Left ventricle myocardium inferior (tissue), 1 donor: ENCODE results near the gene CCL28. TPM values are rescaled to one million over a fixed set of nuclear protein-coding genes. Genes with fewer than 3 reads are reported as not detected.

Source experiments
- DNase-seq: peaks from one replicate; pipeline ENCODE4 v3.0.0-alpha.2; 2020
- H3K27ac ChIP-seq: fragments of 200-600 bp; replicated peaks from 2 replicates; pipeline ENCODE4 v1.8.0; 2021
- H3K27me3 ChIP-seq: fragments of 200-600 bp; 2 replicates; pipeline ENCODE4 v1.8.0; 2021; ENCODE audit warnings: low read depth
- H3K36me3 ChIP-seq: fragments of 200-600 bp; 2 replicates; pipeline ENCODE4 v1.8.0; 2021
- H3K4me1 ChIP-seq: fragments of 200-600 bp; 2 replicates; pipeline ENCODE4 v1.8.0; 2021
- H3K4me3 ChIP-seq: fragments of 200-600 bp; 2 replicates; pipeline ENCODE4 v1.8.0; 2021; ENCODE audit warnings: mild to moderate bottlenecking, moderate library complexity
- H3K9me3 ChIP-seq: fragments of 200-600 bp; replicated peaks from 2 replicates; pipeline ENCODE4 v1.8.0; 2021
- intact Hi-C: fragments of 100-400 bp; cut with micrococcal nuclease; formaldehyde crosslinking; loops from one replicate; pipeline ENCODE4 v1.11.0; 2022
- total RNA-seq: library from RNA; stranded (reverse); fragmentation: NEBNext Ultra II Directional; extraction: Animal tissue kit (Norgen Biotek cat#: 25700); gene quantifications from one replicate; pipeline ENCODE4 v1.2.1, GENCODE V29; 2021
- TF ChIP-seq, protein P1 (sequence below): fragments of 200-600 bp; IDR thresholded peaks from 2 replicates; pipeline ENCODE4 v1.8.0; 2021; ENCODE audit warnings: antibody characterized with exemption, mild to moderate bottlenecking, borderline replicate concordance
- donor health status: DM: no; HTN: yes; CAD: no; lungs with severe emphysema.

Gene CCL28
- total RNA-seq, 1 donor from 2014 or later = 0.60 TPM

DNA sequence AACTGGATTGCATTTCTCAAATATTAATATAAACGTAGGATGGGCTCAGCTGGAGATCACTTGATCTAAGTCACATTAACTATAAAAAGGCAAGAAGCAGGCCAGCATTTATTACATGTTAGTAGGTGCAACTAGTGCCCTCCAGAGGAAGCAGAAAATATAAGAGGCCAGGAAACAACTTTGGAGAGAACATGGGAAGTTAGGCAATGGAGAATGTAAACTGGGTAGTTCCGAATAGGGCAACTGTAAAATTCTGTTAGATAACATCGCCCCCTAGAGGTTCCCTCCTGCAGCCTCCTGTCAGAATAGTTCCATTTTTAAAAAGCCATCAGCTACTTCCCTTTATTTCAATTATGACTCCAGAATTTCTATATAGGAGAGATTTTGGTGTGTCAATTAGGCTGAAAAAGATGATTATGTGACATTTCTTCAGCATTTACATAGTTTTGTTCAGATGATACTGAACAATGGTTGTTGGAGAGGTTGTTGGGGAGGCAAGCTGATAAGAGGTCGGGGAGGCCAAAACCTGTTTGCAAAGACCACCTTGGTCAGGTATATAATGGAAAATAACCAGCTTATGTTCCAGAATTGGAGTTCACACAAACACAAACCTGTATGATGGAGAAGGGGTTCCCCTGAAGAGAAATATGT is 22.4 kb downstream of the CCL28 start:
- peak; percentile 18 for DNase-seq
- intact Hi-C loops = no loop called here
- TF ChIP-seq, protein P1, sequence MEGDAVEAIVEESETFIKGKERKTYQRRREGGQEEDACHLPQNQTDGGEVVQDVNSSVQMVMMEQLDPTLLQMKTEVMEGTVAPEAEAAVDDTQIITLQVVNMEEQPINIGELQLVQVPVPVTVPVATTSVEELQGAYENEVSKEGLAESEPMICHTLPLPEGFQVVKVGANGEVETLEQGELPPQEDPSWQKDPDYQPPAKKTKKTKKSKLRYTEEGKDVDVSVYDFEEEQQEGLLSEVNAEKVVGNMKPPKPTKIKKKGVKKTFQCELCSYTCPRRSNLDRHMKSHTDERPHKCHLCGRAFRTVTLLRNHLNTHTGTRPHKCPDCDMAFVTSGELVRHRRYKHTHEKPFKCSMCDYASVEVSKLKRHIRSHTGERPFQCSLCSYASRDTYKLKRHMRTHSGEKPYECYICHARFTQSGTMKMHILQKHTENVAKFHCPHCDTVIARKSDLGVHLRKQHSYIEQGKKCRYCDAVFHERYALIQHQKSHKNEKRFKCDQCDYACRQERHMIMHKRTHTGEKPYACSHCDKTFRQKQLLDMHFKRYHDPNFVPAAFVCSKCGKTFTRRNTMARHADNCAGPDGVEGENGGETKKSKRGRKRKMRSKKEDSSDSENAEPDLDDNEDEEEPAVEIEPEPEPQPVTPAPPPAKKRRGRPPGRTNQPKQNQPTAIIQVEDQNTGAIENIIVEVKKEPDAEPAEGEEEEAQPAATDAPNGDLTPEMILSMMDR = peak; percentile 88
- Histone ChIP-seq H3K27me3 (no peaks in the 10 kb centered on the region), H3K4me1 (no peaks in the 10 kb centered on the region), H3K4me3 (no peak overlapping the region), H3K27ac (no peak overlapping the region), H3K36me3 (no peaks in the 10 kb centered on the region), H3K9me3 (no peaks in the 10 kb centered on the region)

DNA sequence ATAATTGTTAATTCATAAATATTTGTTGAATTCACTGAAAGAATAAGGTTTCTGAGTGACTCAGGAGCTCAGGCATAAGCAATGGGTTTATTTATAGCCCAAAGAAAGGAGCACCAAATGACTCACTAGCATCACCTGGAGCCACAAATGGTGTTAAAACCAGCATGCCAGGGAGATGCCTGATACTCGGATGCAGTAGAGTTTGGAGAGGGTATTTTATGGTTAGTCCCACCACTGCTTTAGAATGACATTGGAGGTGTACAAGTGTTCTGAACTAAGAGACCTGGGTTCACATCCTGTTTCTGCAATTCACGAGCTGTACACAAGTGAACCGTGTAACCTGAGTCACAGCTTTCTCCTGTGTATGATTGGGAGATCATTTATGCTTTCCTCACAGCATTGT is 25.2 kb downstream of the CCL28 start:
- no peak for DNase-seq
- TF ChIP-seq, protein P1 = no peak
- Histone ChIP-seq H3K27ac (no peak overlapping the region), H3K4me3 (no peak overlapping the region), H3K9me3 (no peaks in the 10 kb centered on the region), H3K4me1 (no peaks in the 10 kb centered on the region), H3K36me3 (no peaks in the 10 kb centered on the region), H3K27me3 (peaks cover 18% of the 10 kb centered on the region)
- intact Hi-C loops = no loop called here

DNA sequence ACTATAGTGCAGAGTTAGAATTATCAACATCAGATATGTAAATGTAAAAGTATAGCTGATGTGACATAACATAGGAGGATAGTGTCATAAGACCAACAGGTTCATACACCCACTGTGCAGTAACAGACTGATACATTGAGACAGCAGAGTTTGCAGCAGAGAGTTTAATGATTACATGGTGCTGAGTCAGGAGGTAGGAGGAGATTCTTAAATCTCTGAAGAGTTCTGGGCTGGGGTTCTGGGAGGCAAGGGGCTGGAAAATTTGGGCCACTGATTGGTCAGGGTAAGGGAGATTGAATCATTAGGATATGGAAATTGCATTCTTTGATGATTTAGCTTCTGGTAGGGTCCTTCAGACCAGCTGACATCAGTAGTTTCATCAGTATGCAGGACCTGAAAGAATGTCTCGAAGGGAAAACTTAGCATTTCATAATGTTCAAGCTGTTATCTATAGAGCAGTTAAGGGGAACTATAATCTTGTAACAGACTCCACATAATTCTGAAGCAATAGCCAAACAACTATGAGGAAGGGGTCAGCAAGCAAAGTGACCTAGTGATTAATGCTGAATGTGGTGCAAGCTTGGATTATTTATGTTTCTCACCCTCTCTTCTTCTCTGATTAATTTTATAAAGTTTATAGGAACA is 35.6 kb downstream of the CCL28 start:
- intact Hi-C loops = no loop called here
- TF ChIP-seq, protein P1 = no peak
- Histone ChIP-seq H3K27ac (no peak overlapping the region), H3K27me3 (peaks cover 11% of the 10 kb centered on the region), H3K4me1 (no peaks in the 10 kb centered on the region), H3K4me3 (no peak overlapping the region), H3K9me3 (no peaks in the 10 kb centered on the region), H3K36me3 (no peaks in the 10 kb centered on the region)
- DNase-seq = no peak

DNA sequence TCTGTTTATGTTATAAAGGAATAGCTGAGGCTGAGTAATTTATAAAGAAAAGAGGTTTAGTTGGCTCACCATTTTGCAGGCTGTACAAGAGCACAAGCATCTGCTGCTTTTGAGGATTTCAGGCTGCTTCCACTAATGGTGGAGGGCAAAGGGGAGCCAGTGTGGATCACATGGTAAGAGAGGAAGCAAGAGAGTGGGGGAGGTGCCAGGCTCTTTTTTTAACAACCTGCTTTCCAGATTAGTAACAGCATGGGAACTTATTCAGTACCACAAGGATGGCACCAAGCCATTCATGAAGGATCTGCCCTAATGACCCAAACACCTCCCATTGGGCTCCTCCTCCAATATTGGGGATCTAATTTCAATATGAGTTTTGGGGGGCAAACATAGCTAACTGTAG is 40.4 kb downstream of the CCL28 start:
- TF ChIP-seq, protein P1 = no peak
- intact Hi-C loops = no loop called here
- Histone ChIP-seq H3K4me3 (no peak overlapping the region), H3K27me3 (peaks cover 7% of the 10 kb centered on the region), H3K4me1 (no peaks in the 10 kb centered on the region), H3K36me3 (no peaks in the 10 kb centered on the region), H3K9me3 (no peaks in the 10 kb centered on the region), H3K27ac (no peak overlapping the region)
- DNase-seq = no peak

DNA sequence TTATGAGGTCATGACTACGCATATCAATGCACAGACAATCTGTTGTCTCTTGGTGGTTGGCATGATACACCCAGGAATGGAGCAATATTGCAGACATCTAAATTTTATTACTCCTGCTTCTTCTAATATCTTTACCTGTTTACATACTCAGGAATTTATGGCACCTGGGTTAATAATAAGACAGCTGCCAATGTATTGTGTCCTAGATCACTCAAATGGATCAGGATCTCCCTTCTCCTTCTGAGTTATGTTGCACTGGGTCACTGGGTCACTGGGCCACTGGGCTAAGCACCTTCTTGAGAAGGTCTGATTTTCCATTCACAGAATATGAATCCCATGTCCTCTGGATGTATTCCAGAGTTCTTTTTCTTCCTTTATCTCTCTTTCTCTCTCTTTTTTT is 41.8 kb downstream of the CCL28 start:
- intact Hi-C loops = no loop called here
- Histone ChIP-seq H3K36me3 (no peaks in the 10 kb centered on the region), H3K4me1 (no peaks in the 10 kb centered on the region), H3K9me3 (no peaks in the 10 kb centered on the region), H3K4me3 (no peak overlapping the region), H3K27me3 (peaks cover 18% of the 10 kb centered on the region), H3K27ac (no peak overlapping the region)
- no peak for DNase-seq
- TF ChIP-seq, protein P1 = no peak
